Upper lobe of left lung (tissue), 4 donors: ENCODE measurements around the gene SLC25A6.

Source experiments
- CTCF ChIP-seq, 6 experiments: fragments of 450-650 bp in 4 of 6; fragments of 200-600 bp in 2 of 6; sonication (generic) in 2 of 6; IDR thresholded peaks; one replicate each; pipeline ENCODE4 v1.5.1; 2016 to 2019; ENCODE audit warnings: antibody characterized with exemption in 6 of 6
- POLR2AphosphoS5 ChIP-seq, 2 donors: sonication (generic); formaldehyde crosslinking; IDR thresholded peaks; one replicate each; pipeline ENCODE4 v1.5.1; 2017; ENCODE audit warnings: antibody characterized with exemption in 2 of 2

DNA sequence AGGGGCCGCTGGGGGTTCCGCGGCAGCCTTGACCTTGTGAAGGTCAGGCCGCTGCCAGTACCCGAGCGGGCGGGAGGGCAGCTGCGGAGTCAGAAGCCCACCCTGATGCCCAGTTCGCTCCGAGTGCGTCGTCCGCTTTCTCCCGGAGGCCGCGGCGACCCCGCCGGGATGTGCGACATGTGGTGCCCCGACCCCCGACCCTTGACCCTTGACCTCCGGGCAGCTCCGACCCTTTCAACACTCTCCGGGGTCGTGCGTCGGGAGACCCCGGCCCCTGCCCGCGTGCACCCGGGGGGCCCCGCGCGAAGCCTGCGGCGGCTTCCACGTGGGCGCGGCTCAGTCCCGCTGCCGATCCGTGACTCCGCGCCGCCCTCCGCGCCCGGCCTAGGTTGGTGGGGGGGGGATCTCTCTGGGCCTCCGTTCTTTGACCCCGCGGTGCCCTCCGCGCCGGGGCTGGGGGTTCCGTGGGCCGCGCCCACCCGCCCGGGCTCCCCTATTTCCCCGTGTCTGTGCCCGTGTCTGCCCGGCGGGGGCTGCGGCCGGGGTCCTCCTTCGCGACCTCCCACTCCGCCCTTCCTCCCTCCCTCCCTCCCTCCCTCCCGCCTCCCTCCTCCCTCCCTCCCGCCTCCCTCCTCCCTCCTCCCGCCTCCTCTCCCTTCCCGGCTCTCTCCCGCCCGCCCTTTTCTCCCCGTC lies 609 bp upstream of the SLC25A6 start:
- TF ChIP-seq POLR2AphosphoS5 (IDR thresholded peaks at IDR 0.05) = peak in 1 of 2 donors; percentile 12
- peak in 2 of 6 experiments; percentile 4 to 17 for TF ChIP-seq CTCF (IDR thresholded peaks at IDR 0.05)
